GM19455 (cell line): ENCODE results near the gene ENSA.
"Not testable (repeated sequence)": the region's sequence is repeated elsewhere in the genome, so short reads cannot be mapped to it uniquely, and the experiment has no call there.

Experiments
- ATAC-seq: cut with Tn5 transposase; IDR thresholded peaks from one replicate; pipeline ENCODE4 v1.9.1; 2021; ENCODE audit not compliant: unreplicated experiment

Gene ENSA

DNA sequence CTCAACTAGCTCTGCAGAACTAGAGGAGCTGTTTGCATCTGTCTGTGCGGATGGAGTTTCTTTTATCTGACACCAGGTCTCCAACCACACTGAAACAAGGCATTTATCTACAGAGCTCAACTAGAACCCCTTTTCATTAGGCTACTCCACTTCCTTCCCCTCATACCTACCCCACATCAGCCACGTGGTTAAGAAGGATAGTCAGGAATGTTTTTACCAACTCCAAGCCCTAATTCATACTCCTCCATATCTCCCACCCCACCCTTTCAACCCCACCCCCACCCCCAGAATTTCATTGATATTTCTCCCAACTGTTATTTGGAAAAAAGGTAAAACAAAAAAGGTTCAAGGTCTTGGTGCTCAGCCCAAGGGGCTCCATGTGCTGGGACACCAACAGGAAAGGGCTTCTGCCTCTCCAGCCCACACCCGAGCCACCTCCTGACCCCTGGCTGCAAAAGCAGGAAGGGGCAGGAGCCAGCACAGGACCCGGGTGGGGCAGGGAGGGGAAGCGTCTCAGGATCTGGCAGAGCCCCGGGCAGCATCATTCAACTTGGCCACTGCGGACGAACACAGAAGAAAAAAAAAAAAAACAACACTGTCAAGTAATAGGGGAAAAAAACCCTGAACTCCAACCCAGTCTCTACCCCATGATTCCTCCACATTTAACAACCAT, 7.0 kb downstream of the ENSA start:
- no peak for ATAC-seq

DNA sequence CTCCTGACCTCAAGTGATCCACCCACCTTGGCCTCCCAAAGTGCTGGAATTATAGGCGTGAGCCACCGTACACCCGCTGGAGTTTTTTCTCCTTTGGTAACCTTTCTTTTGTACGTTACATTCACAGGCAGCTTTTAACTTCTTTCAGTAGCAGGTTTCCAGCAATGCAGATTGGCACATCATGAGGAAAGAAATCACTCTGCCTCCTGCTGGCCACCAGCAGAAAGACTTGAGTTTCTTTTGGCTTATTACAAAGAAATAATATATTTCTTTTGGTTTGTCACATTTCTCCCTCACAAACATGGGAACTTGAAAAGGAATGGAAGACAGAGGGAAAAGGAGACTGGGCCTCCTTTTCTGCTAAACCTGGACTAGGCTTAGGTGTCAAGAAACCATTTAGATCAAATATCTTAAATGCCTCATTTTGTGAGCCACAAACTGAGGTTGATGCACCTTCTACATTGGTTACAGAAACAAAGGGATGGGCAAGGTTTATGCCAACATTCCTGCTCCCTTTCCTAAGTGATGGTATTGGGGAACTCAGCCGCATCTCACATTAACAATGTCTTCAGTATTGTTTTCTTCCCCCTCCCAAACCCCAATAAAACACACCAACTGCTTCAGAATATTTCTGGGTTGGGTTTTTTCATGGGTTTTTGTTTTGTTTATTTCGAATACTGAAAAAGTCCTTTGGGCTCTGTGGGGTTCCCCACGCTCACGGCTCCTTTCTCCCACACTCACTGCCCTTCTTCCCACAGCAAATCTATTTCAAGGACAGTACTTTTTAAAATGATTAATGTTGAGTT, 7.7 kb downstream of the ENSA start:
- ATAC-seq: no peak

DNA sequence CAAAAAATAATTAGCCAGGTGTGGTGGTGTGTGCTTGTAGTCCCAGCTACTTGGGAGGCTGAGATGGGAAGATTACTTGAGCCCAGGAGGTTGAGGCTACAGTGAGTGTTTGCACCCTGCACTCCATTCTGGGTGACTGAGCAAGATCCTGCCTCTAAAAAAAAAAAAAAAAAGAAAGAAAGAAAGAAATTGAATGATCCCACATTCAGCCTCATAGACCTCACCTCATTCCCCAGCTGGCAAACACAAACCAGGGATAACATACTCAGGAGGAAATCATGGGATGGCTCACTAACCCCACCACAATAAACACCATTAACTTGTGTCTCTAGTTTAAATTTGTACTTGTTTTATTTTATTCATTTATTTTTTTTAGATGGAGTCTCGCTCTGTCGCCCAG, 8.5 kb downstream of the ENSA start:
- no peak for ATAC-seq

DNA sequence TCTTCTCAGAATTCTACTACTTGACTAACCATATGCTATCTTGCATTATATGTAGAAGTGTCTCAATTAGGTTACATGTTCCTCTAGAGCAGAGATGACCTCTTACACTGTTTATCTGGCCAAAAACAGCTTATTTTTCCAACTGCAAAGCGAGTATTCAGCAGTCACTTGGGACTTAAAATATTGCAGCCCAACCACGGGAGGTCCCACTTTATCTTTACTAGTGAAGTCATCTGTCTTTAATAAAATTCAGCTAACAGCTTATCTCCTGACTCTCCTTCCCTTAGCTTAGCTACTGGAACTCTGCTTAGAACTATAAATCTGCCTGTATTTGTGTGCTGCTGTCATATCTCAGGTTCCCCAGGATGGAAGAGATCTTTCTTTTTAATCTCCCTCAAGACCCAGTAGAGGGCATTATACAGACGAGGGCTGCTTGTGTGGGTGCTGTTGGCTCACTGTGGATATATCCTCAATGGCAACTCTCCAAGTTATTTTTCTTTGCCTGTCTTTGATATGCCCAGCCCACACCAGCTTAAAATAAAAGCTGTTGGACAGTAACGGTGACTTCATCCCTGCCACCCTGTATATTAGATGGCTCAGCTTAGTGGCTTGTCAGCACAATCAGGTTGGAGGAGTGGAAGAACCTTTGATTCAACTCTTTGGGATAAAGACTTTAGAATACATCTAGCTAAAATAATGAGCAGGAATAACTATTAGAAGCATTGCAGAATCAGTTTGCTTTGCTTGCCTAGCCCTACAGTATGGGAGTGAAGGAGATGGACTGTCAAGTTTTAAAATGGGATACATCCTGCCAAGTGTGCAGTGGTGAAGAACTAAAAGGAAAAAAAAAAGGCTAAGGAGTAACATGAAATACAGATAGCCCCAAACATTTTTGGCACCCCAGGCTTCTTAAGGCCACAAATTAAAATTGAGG, 9.6 kb downstream of the ENSA start:
- ATAC-seq: no peak

DNA sequence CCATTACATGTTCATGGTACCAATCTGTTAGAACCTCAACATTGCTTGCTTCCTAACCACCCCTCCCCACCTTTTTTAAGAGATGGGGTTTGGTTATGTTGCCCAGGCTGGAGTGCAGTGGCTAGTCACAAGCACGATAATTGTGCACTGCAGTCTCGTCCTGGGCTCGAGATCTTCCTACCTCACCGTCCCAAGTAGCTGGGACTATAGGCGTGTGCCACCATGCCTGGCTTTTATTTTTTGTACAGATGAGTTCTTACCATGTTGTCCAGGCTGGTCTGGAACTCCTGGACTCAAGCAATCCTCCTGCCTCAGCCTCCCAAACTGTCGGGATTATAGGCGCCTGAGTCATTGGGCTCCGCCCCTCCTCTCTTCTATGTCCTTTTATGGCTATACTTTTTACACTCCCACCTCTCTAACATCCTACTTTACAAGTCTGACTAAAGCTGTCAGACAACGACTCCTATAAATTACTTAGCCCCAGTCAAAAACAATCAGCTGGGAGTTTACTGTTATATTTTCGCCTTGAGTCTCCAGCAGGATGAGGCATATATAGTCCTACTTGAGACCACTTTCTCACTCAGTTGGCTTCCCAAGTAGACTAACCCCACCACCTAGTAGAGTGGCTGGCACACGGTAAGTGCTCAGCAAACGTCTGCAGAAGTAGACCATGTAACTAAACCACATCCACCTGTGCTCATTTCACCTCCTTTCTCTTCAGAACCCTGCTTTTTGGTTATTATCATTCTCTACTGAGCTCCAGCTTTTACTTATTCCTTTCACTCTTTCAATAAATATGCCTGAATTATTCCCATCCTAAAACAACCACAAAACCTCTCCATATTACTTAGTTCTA, 13.8 kb downstream of the ENSA start:
- ATAC-seq: no peak

DNA sequence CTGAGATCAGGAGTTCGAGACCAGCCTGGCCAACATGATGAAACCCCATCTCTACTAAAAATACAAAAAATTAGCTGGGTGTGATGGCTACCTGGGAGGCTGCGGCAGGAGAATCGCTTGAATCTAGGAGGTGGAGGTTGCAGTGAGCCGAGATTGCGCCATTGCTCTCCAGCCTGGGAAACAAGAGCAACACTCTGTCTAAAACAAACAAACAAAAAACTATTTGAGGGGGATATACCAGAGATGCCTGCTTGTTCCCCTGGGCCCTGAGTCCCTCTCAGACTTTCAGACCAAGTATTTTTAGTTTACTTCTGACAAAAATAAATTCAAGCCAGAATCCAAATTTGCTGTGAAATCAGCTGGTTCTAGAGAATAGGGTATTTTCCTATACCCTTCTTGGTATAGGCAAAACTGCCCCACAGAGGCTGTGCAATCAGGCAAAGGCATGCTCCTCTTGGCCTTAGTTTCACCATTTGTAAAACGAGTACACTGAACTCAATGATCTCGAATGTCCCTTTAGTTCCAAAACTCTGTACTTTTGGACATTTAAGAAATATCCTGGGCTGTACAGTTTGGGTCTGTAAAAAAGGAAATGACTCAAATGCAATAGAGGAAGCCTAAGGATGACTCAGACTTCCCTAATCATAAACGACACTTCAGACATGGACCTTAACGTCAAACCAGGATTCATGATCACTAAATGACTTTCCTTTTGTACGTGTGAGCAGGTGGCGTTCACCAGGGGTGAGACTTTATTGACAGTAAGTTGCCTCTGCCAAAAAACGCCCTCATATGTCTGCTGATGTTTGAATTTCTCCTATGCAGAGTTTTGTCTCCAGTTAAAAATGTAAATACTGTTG, 16.1 kb downstream of the ENSA start:
- ATAC-seq: no peak

DNA sequence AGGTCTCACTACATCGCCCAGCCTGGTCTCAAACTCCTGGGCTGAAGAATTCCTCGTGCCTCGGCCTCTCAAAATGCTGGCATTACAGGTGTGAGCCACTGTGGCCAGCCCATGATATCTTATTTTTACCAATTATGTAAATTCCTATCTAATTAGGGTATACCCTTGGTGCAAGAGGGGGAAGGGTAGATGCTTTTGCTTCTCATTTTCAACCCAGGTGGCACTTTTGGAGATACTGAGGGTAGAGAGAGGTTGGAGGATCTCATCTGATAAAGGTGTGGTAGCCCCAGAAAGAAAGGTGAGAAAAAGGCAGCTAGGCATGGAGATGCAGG, 17.4 kb downstream of the ENSA start:
- no peak for ATAC-seq

DNA sequence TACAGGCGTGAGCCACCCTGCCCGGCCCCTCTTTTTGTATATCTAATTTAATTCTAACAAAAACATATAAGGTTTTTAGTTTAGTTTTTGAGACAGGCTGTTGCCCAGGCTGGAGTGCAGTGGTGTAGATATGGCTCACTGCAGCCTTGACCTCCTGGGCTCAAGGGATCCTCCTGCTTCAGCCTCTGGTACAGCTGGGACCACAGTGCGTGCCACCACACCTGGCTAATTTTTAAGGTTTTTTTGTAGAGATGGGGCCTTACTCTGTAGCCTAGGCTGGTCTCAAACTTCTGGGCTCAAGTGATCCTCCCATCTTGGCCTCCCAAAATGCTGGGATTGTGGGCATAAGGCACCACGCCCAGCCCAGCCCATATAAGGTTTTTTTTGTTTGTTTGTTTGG, 18.8 kb downstream of the ENSA start:
- no peak for ATAC-seq

DNA sequence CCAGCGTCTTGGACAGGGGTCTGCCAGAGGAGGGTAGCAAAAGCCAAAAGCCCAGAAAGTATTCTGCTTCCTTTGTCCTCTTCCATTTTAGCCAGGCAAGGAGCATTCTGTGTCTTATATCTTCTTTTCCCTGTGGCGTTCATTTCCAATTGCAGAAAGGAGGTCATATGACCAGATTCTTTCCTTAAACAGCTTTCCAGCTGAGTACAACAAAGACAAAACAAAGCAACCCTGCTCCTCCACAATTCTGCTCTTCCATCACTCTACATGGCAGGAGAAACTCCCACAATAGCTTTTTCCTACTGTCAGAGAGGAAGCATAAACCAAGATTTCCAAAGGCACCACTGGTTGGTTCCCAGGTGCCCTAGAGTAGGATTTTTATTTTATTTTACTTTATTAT, 19.7 kb downstream of the ENSA start:
- ATAC-seq: no peak

DNA sequence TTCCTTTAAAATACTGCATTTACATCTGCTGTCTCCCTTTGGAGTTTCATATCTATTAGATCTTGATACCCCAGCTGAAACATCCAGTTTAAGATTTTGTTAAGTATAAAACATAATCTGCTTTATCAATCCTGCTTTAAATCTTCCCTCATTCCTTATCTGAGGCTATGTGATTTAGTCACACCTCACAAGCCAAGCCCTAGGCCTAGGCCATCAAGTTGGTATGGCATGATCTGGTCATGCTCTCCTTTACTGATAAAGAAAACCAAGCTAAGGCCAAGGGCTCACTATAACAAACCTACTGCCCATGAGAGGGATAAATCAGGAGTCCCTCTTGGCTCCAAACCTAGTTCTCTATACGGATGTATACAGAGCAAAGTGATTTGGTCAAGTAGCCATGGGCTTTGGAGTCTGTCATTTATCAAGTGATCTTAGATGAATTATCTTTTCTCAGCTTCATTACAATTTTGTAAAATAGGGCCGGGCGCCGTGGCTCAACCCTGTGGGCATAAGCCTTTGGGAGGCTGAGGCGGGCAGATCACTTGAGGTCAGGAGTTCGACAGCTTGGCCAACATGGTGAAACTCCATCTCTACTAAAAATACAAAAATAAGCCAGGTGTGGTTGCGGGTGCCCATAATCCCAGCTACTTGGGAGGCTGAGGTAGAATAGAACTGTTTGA, 22.8 kb downstream of the ENSA start:
- no peak for ATAC-seq

DNA sequence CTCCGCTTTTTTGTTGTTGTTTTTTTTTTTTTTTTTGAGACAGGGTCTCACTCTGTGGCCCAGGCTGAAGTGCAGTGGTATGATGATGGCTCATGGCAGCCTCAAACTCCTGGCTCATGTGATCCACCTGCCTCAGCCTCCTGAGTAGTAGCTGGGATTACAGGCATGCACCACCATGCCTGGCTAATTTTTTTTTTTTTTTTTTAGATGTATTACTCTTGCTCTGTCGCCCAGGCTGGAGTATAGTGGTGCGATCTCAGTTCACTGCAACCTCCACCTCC, 24.0 kb downstream of the ENSA start:
- ATAC-seq: not testable (repeated sequence)

DNA sequence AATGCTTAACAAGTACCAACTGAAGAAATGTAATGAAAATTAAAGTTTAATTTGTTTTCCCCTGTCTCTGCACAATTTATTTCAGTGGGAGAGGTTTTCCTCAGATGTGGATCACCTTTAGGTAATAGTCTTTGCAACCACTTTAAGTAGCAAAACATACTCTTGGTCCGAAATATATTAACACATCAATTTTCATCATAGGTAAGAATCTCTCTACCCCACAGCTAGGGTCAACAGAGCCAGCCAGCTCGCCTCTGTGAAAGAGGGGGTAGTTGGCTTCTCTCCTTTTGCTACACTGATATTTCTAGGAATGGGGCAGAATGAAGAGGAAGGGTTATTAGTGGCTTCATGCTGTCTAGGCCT, 25.2 kb downstream of the ENSA start:
- ATAC-seq: no peak

DNA sequence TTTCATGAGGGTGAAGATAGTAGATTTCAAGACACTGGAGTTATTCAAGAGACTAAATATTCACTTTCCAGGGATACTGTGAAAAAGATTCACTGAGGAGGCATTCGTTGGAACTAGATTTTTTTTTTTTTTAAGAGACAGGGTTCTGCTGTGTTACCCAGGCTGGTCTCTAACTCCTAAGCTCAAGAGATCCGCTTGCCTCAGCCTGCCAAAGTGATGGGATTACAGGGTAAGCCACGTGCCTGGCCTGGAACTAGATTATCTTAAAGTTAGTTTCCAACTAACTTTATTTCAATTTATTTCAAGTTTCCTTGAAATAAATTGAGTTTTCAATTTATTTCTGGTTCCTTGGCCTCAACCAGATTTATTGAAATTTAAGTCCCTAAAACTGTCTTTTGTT, 25.7 kb downstream of the ENSA start:
- no peak for ATAC-seq

DNA sequence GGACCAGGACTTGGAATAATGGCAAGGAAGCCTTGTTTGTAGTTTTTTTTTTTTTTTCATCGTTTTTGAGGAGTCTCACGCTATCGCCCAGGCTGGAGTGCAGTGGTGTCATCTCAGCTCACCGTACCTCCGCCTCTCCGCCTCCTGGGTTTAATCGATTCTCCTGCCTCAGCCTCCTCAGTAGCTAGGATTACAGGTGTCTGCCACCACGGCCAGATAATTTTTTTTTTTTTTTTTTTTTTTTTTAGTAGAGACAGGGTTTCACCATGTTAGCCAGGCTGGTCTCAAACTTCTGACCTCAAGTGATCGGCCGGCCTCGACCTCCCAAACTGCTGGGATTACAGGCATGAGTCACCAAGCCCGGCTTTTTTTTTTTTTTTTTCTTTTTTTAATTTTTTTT, 27.0 kb downstream of the ENSA start:
- not testable (repeated sequence) for ATAC-seq

DNA sequence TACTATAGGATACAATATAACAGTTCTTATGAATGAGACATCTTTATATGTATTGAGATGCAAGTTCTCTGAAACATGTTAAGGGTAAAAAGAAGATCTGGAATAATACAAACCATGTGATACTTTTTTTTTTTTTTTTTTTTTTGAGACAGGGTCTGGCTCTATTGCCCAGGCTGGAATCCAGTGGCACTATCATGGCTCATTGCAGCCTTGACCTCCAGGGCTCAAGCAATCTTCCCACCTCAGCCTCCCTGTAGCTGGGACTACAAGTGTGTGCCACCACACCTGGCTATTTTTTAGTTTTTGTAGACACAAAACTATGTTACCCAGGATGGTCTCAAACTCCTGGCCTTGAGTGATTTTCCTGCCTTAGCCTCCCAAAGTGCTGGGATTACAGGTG, 27.9 kb downstream of the ENSA start:
- ATAC-seq: no peak

DNA sequence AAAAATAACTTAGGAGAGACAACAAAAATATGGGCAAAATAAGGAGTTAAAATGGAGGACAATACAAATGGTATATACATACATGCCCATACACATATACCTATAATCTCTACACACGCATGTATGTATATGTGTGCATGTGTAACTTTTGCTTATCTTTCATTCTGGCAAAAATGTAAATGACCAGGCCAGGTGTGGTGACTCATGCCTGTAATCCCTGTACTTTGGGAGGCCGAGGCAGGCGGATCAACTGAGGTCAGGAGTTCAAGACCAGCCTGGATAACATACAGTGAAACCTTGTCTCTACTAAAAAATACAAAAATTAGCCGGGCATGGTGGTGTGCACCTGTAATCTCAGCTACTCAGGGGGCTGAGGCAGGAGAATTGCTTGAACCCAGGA, 31.1 kb downstream of the ENSA start:
- not testable (repeated sequence) for ATAC-seq

DNA sequence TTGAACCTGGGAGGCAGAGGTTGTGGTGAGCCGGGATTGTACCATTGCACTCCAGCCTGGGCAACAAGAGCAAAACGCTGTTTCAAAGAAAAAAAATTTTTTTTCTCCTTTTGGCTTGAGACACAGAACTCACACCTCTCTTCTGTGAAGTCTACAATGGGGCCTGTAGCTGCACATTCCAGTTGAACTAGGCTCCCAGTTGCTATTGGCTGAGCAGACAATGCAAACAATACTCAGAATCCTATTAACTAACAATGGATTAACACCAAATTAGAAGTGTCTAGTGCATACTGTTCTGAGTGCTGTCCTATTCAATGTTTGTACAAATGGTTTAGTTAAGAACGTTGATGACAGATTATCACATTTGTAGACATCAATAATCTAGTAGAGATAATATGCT, 32.4 kb downstream of the ENSA start:
- no peak for ATAC-seq

DNA sequence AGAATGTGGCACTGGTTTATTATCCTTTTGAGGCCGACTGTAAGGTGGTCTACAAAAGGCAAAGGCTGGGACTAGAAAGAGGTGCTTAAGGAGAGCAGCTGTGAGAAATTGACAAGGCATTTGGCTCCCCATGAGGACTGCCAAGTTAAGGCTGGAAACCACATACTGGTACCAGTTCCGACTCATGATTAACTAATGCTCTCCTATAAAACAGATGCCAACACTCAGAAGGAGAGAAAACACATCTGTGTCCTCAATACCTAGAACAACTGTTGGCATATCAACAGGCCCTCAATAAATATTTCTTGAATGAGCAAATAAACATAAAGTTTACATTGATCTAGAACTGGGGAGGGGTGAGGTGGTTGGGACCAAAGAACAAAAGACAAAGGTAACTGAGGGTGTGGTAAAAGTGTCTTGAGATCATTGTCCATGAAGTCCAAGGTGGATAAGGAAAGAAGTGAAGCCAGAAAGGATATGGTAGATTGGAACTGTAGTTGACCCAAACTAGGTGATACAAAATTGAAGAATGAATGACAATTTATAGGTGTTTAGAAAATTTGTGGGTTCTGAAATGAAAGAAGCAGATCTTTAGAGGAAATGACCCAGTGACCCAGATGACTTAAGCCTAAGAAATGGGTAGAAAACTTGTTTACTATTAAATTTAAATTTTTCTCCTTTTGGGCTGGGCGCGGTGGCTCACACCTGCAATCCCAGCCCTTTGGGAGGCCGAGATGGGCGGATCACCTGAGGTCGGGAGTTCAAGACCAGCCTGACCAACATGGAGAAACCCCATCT, 33.1 kb downstream of the ENSA start:
- no peak for ATAC-seq

DNA sequence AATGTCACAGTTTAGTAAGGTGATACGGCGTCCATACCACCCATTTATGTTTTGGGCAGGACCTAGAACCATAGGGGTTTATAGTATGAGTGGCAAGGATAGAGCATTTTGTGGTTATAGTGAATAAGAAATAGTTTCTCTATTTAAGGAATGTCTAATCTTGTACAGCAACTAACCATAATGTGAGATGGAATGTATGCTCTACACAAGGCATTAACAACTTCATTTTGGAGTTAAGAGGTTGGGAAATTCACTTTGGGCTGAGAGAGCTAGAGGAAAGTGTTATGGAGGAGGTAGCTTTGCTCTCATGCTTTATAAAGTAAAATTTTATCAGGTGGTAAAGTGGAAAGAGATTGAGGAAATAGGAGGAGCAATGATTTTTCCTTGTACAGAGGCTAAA, 47.0 kb downstream of the ENSA start:
- no peak for ATAC-seq
